Lung (tissue), 12 donors: ENCODE measurements around the gene TMEM150B. TPM values are rescaled to one million over a fixed set of nuclear protein-coding genes. Genes with fewer than 3 reads are reported as not detected.

Experiments
- ATAC-seq: fragments of 200-7000 bp; cut with Tn5 transposase; one replicate; pipeline ENCODE4 v1.9.1; 2020; ENCODE audit warnings: moderate number of reproducible peaks; ENCODE audit not compliant: insufficient read depth, low FRiP score
- DNase-seq, 3 donors: peaks; one replicate each; pipeline ENCODE4 v3.0.0-alpha.2; 2013 to 2017
- H3K27ac ChIP-seq, 2 donors: one replicate each; pipeline ENCODE4 v1.5.1; 2013; ENCODE audit warnings: mild to moderate bottlenecking in 2 of 2, moderate library complexity in 2 of 2, control low read depth in 1 of 2, inconsistent platforms in 1 of 2, low read depth in 1 of 2, low read length in 1 of 2
- H3K27me3 ChIP-seq, 3 donors: one replicate each; pipeline ENCODE4 v1.5.1; 2013; ENCODE audit warnings: low read length in 2 of 3; ENCODE audit not compliant: control insufficient read depth in 3 of 3, insufficient read depth in 3 of 3
- H3K36me3 ChIP-seq, 4 donors: one replicate each; pipeline ENCODE4 v1.5.1; 2013; ENCODE audit warnings: low read length in 4 of 4, mild to moderate bottlenecking in 1 of 4, moderate library complexity in 1 of 4; ENCODE audit not compliant: control insufficient read depth in 4 of 4, insufficient read depth in 4 of 4
- H3K4me1 ChIP-seq, 5 donors: one replicate each; pipeline ENCODE4 v1.5.1; 2013; ENCODE audit warnings: low read length in 5 of 5, mild to moderate bottlenecking in 2 of 5, moderate library complexity in 1 of 5; ENCODE audit not compliant: control insufficient read depth in 5 of 5, insufficient read depth in 5 of 5
- H3K4me3 ChIP-seq: one replicate; pipeline ENCODE4 v1.5.1; 2013; ENCODE audit warnings: mild to moderate bottlenecking, control low read depth, moderate library complexity
- H3K9ac ChIP-seq, 2 donors: one replicate each; pipeline ENCODE4 v1.5.1; 2013; ENCODE audit warnings: low read length in 2 of 2, control low read depth in 1 of 2; ENCODE audit not compliant: insufficient read depth in 1 of 2
- H3K9me3 ChIP-seq, 4 donors: one replicate each; pipeline ENCODE4 v1.5.1; 2013; ENCODE audit warnings: low read length in 3 of 4, mild to moderate bottlenecking in 1 of 4, moderate library complexity in 1 of 4; ENCODE audit not compliant: control insufficient read depth in 4 of 4, insufficient read depth in 3 of 4
- CTCF ChIP-seq: IDR thresholded peaks from 2 replicates; pipeline ENCODE4 v1.5.1; 2012; ENCODE audit warnings: mild to moderate bottlenecking; ENCODE audit errors: control extremely low read depth, extremely low read depth
- WGBS, 2 donors: extraction: QIAGEN DNeasy Blood & Tissue Kit; methylation state at CpG; one replicate each; pipeline ENCODE4 v1.1.7; 2013; 5-methylcytosine and 5-hydroxymethylcytosine counted together
- polyA plus RNA-seq, 2 donors: library from polyadenylated mRNA; stranded (reverse); fragments of 200-250 nt; gene quantifications; one replicate each; pipeline ENCODE4 v1.2.1, GENCODE V29; 2013
- total RNA-seq, 2 donors: library from RNA; depleted of rRNA in 1 of 2; stranded (reverse); fragments of >200 nt in 1 of 2; gene quantifications; one replicate each; pipeline ENCODE4 v1.2.1, GENCODE V29; 2014 to 2021
- donor health status: control.
- donor health status: control.
- donor health status: Bipolar disorder and iron deficiency.
- donor health status: healthy.
- donor health status: DM: yes; HTN: yes; CAD: no.

The TMEM150B gene
- total and polyA plus RNA-seq, 4 donors = 2.3 to 23.0 (median 17.0) TPM

- peaks cover 0 to 26% (median 6%) of the 10 kb centered on the region in 4 donors for H3K36me3 ChIP-seq
- no peak overlapping the region for H3K9ac ChIP-seq
- ATAC-seq = no peak
- no peak overlapping the region for H3K27ac ChIP-seq
- H3K9me3 ChIP-seq = peaks cover 0 to 2% (median 0%) of the 10 kb centered on the region in 4 donors
- H3K4me1 ChIP-seq = peaks cover 4 to 25% (median 6%) of the 10 kb centered on the region in 5 donors
- 92 to 96% methylated on average over 22 of the region's 22 CpGs for WGBS, 2 donors
- H3K27me3 ChIP-seq = no peaks in the 10 kb centered on the region
- H3K4me3 ChIP-seq = no peak overlapping the region
- TF ChIP-seq CTCF = no peak
- no peak for DNase-seq
Measured at GRCh38 chr19:55345101-55345817, 20.1 kb upstream of the TMEM150B start.

GRCh38 chr19:55344444-55344843 lies 19.3 kb upstream of the TMEM150B start:
- Histone ChIP-seq H3K4me1 (peaks cover 4 to 28% (median 6%) of the 10 kb centered on the region in 5 donors), H3K9me3 (no peaks in the 10 kb centered on the region), H3K27ac (no peak overlapping the region), H3K27me3 (no peaks in the 10 kb centered on the region), H3K4me3 (no peak overlapping the region), H3K36me3 (peaks cover 0 to 26% (median 6%) of the 10 kb centered on the region in 4 donors), H3K9ac (no peak overlapping the region)
- ATAC-seq (no peak), DNase-seq (no peak)
- WGBS, 2 donors = 83 to 85% methylated on average over 9 of the region's 9 CpGs
- no peak for TF ChIP-seq CTCF

- Histone ChIP-seq H3K27ac (no peak overlapping the region), H3K36me3 (peaks cover 0 to 22% (median 6%) of the 10 kb centered on the region in 4 donors), H3K9me3 (no peaks in the 10 kb centered on the region), H3K4me3 (no peak overlapping the region), H3K9ac (no peak overlapping the region), H3K4me1 (peaks cover 6 to 23% (median 9%) of the 10 kb centered on the region in 5 donors), H3K27me3 (no peaks in the 10 kb centered on the region)
- 89 to 92% methylated on average over 50 of the region's 50 CpGs for WGBS, 2 donors
- ATAC-seq = no peak
- DNase-seq = no peak
- TF ChIP-seq CTCF = no peak
Measured at GRCh38 chr19:55341595-55342531, 16.7 kb upstream of the TMEM150B start.
